MM.1S (cell line): ENCODE data around the gene JAML.
A peak's percentile ranks its signal among the peaks of the same experiment; 100 is the strongest.
"Not testable (repeated sequence)": the region's sequence is repeated elsewhere in the genome, so short reads cannot be mapped to it uniquely, and the experiment has no call there.

Experiments used
- DNase-seq: peaks from one replicate; pipeline ENCODE4 v3.0.0-alpha.2; 2015
- H2AFZ ChIP-seq: fragments of 300-600 bp; sonication (generic); 2 replicates; pipeline ENCODE4 v1.6.0; 2016; ENCODE audit warnings: antibody characterized with exemption, low read length
- H3F3A ChIP-seq: fragments of 300-600 bp; sonication (generic); 2 replicates; pipeline ENCODE4 v1.6.1; 2016; ENCODE audit warnings: mild to moderate bottlenecking, antibody characterized with exemption, low read length, moderate library complexity, mixed read lengths; ENCODE audit not compliant: insufficient read depth
- H3K27ac ChIP-seq: fragments of 300-600 bp; sonication (generic); 2 replicates; pipeline ENCODE4 v1.5.1; 2016; ENCODE audit warnings: mild to moderate bottlenecking, low read length
- H3K27me3 ChIP-seq: fragments of 300-600 bp; sonication (generic); replicated peaks from 2 replicates; pipeline ENCODE4 v1.6.0; 2016; ENCODE audit warnings: low read length; ENCODE audit not compliant: insufficient read depth
- H3K36me3 ChIP-seq: fragments of 300-600 bp; sonication (generic); replicated peaks from 2 replicates; pipeline ENCODE4 v1.6.1; 2016; ENCODE audit warnings: mild to moderate bottlenecking, low read length, mixed read lengths; ENCODE audit not compliant: insufficient read depth
- H3K4me1 ChIP-seq: fragments of 300-600 bp; sonication (generic); 2 replicates; pipeline ENCODE4 v1.6.1; 2016; ENCODE audit warnings: low read length, mixed read lengths
- H3K4me2 ChIP-seq: fragments of 300-600 bp; sonication (generic); 2 replicates; pipeline ENCODE4 v1.6.0; 2016; ENCODE audit warnings: low read depth, low read length
- H3K4me3 ChIP-seq: fragments of 300-600 bp; sonication (generic); 2 replicates; pipeline ENCODE4 v1.5.1; 2016; ENCODE audit warnings: low read length, mixed read lengths
- H3K79me2 ChIP-seq: fragments of 300-600 bp; sonication (generic); 2 replicates; pipeline ENCODE4 v1.6.1; 2016; ENCODE audit warnings: mixed run types, low read length, mixed read lengths
- H3K9ac ChIP-seq: fragments of 300-600 bp; sonication (generic); 2 replicates; pipeline ENCODE4 v1.6.1; 2016; ENCODE audit warnings: low read length, mixed read lengths
- H3K9me2 ChIP-seq: fragments of 300-600 bp; sonication (generic); replicated peaks from 2 replicates; pipeline ENCODE4 v1.6.1; 2016; ENCODE audit warnings: mild to moderate bottlenecking, low read length, mixed read lengths; ENCODE audit not compliant: insufficient read depth
- H3K9me3 ChIP-seq: fragments of 300-600 bp; sonication (generic); replicated peaks from 2 replicates; pipeline ENCODE4 v1.6.1; 2016; ENCODE audit warnings: mild to moderate bottlenecking, low read length, mixed read lengths; ENCODE audit not compliant: insufficient read depth
- H4K20me1 ChIP-seq: fragments of 300-600 bp; sonication (generic); 2 replicates; pipeline ENCODE4 v1.6.1; 2016; ENCODE audit warnings: mild to moderate bottlenecking, low read length, moderate library complexity, mixed read lengths; ENCODE audit not compliant: insufficient read depth
- CTCF ChIP-seq: fragments of 300-600 bp; sonication (generic); IDR thresholded peaks from 2 replicates; pipeline ENCODE4 v1.5.1; 2016; ENCODE audit warnings: antibody characterized with exemption, low read length, mixed read lengths
- EZH2 ChIP-seq: fragments of 300-600 bp; sonication (generic); optimal IDR thresholded peaks from 2 replicates; pipeline ENCODE3; 2017; ENCODE audit warnings: low read depth, mild to moderate bottlenecking, antibody characterized with exemption, low read length, mixed read lengths
- EZH2phosphoT487 ChIP-seq: fragments of 300-600 bp; sonication (generic); IDR thresholded peaks from 2 replicates; pipeline ENCODE4 v1.6.1; 2018; ENCODE audit warnings: antibody characterized with exemption, low read length

JAML gene

DNA sequence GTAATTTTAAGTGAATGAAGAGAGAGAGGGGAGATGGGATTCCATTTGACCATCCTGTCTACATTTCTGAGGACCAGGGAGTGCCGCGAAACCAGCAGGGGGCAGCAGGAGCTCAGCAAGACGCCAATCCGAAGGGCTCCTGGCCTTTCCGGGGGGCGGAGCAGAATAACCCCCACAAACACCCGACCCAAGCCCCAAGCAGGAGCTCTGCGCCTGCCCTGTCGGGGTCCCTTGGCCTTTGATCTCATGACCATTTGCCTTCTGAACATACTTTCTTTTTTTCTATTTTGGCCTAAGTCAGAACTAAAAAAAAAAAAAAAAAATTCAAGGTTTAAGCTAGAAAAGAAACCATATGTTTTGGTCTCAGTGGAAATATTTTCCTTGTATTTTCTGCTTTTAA lies 26.4 kb downstream of the JAML start:
- peak overlapping the region; percentile 38 for H3K4me3 ChIP-seq
- peaks cover 15% of the 10 kb centered on the region for H3K27me3 ChIP-seq
- H3K4me1 ChIP-seq, result no peaks in the 10 kb centered on the region
- no peaks in the 10 kb centered on the region for H4K20me1 ChIP-seq
- H3K79me2 ChIP-seq, result no peaks in the 10 kb centered on the region
- no peaks in the 10 kb centered on the region for H3F3A ChIP-seq
- DNase-seq, result peak; percentile 60
- peak overlapping the region; percentile 16; the same call in 1 of the 2 replicates for H3K9ac ChIP-seq
- peak overlapping the region; percentile 41; the same call in 1 of the 2 replicates for H2AFZ ChIP-seq
- H3K27ac ChIP-seq, result no peak overlapping the region
- TF ChIP-seq EZH2, result no peak
- peak; percentile 86 for TF ChIP-seq CTCF
- H3K4me2 ChIP-seq, result peak overlapping the region; percentile 69
- H3K9me3 ChIP-seq, result no peaks in the 10 kb centered on the region
- H3K9me2 ChIP-seq, result no peaks in the 10 kb centered on the region
- H3K36me3 ChIP-seq, result no peaks in the 10 kb centered on the region

DNA sequence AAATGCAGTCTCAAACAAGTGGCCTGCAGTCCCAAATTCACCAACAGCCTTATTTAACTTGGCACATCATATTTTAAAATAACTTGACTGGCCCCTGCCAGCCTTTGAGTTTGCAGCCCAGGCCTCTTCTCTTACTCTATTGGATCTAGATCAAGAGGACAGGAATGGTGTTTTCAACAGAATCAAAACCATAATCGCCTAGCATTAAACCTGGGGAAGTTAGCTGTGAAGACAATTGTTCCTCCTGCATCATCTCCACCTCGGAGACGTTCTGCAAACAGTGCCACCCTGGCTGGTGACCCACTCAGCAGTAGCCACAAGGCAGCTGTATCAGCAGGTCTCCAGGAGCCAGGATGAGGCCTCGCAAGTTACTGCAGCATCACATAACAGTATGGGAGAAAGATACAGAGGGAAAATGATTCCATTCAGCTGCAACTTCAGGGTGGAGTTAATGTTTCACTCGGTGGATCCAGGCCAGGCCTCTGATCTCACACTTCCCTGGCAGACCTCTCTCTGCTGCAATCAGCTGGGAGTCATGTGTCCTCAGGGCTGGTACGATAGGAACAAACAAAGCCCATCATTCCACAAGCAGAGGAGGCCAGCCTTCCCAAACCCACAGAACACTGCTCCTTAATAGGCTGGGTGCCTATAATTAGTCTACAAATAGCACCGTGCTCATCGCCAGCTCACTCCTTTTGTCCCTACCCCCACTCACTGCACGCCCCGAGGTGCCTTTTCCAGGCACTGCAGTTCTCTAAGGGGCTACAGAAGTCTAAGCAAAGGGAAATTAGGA lies 29.8 kb downstream of the JAML start:
- Histone ChIP-seq H3K4me2 (no peak overlapping the region), H3K9me2 (no peaks in the 10 kb centered on the region), H3K4me1 (no peaks in the 10 kb centered on the region), H3F3A (no peaks in the 10 kb centered on the region), H3K9ac (no peak overlapping the region), H3K27ac (no peak overlapping the region), H3K27me3 (peaks cover 15% of the 10 kb centered on the region), H3K36me3 (no peaks in the 10 kb centered on the region), H3K9me3 (no peaks in the 10 kb centered on the region), H3K79me2 (no peaks in the 10 kb centered on the region), H2AFZ (no peak overlapping the region), H3K4me3 (no peak overlapping the region), H4K20me1 (no peaks in the 10 kb centered on the region)
- TF ChIP-seq EZH2phosphoT487 (no peak), CTCF (no peak)
- no peak for DNase-seq

GRCh38 chr11:118193910-118194566 lies 30.8 kb downstream of the JAML start:
- H3K9me3 ChIP-seq, result no peaks in the 10 kb centered on the region
- no peaks in the 10 kb centered on the region for H3K9me2 ChIP-seq
- H3F3A ChIP-seq, result no peaks in the 10 kb centered on the region
- H3K4me3 ChIP-seq, result no peak overlapping the region
- H3K27me3 ChIP-seq, result peaks cover 15% of the 10 kb centered on the region
- no peak overlapping the region for H3K9ac ChIP-seq
- H3K79me2 ChIP-seq, result no peaks in the 10 kb centered on the region
- no peaks in the 10 kb centered on the region for H3K36me3 ChIP-seq
- DNase-seq, result no peak
- no peaks in the 10 kb centered on the region for H3K4me1 ChIP-seq
- H3K27ac ChIP-seq, result no peak overlapping the region
- H2AFZ ChIP-seq, result no peak overlapping the region
- no peaks in the 10 kb centered on the region for H4K20me1 ChIP-seq
- TF ChIP-seq EZH2 (no peak), CTCF (no peak), EZH2phosphoT487 (no peak)
- H3K4me2 ChIP-seq, result no peak overlapping the region

DNA sequence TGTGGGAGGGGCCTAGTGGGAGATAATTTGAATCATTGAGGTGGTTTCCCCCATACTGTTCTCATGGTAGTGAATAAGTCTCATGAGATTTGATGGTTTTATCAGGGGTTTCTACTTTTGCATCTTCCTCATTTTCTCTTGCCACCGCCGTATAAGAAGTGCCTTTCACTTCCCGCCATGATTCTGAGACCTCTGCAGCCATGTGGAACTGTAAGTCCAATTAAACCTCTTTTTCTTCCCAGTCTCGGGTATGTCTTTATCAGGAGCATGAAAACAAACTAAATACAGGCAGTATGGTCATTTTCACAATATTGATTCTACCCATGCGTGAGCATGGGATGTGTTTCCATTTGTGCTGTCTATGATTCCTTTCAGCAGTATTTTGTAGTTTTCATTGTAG lies 32.0 kb downstream of the JAML start:
- not testable (repeated sequence) for H2AFZ ChIP-seq, H3K27ac ChIP-seq, H3K4me2 ChIP-seq, H3K9ac ChIP-seq, H3K9me2 ChIP-seq, H3K36me3 ChIP-seq, H3K4me1 ChIP-seq, H3K79me2 ChIP-seq, H3K9me3 ChIP-seq, DNase-seq, H3K4me3 ChIP-seq, H4K20me1 ChIP-seq, H3F3A ChIP-seq
- H3K27me3 ChIP-seq, result peaks cover 12% of the 10 kb centered on the region

- DNase-seq, H3K9ac ChIP-seq, H3K79me2 ChIP-seq, H3K27me3 ChIP-seq, H3K27ac ChIP-seq, H3F3A ChIP-seq, H3K4me1 ChIP-seq, H3K36me3 ChIP-seq, H3K4me3 ChIP-seq, H3K4me2 ChIP-seq, H3K9me3 ChIP-seq, H2AFZ ChIP-seq, H4K20me1 ChIP-seq, H3K9me2 ChIP-seq: not testable (repeated sequence)
Observed at GRCh38 chr11:118190942-118191506, 33.8 kb downstream of the JAML start.
